Left colon (tissue), 2 donors: ENCODE measurements around the gene ATG2B. TPM values are rescaled to one million over a fixed set of nuclear protein-coding genes. Genes with fewer than 3 reads are reported as not detected.

Source experiments
- ATAC-seq: fragments of 200-7000 bp; cut with Tn5 transposase; one replicate; pipeline ENCODE4 v1.9.1; 2020; ENCODE audit warnings: mild to moderate bottlenecking, moderate library complexity
- DNase-seq, 2 donors: peaks; one replicate each; pipeline ENCODE4 v3.0.0-alpha.2; 2020
- intact Hi-C, 2 donors: fragments of 100-400 bp; cut with DNase I in 1 of 2; cut with micrococcal nuclease in 1 of 2; formaldehyde crosslinking; loops; one replicate each; pipeline versions ENCODE4 v1.11.2 to v1.14.0; 2022; cut with DNase I, micrococcal nuclease
- long read RNA-seq: library from polyadenylated mRNA; unstranded; transcript quantifications from one replicate; pipeline ENCODE4 v2.0.0, GENCODE V29; 2021
- total RNA-seq, 2 donors: library from RNA; stranded (reverse); fragmentation: NEBNext Ultra II Directional; extraction: Animal tissue kit (Norgen Biotek cat#: 25700); gene quantifications; one replicate each; pipeline ENCODE4 v1.2.1, GENCODE V29; 2021
- donor health status: DM: no; HTN: no; CAD: no.
- donor health status: DM: yes; HTN: yes; CAD: no.

The ATG2B gene, protein sequence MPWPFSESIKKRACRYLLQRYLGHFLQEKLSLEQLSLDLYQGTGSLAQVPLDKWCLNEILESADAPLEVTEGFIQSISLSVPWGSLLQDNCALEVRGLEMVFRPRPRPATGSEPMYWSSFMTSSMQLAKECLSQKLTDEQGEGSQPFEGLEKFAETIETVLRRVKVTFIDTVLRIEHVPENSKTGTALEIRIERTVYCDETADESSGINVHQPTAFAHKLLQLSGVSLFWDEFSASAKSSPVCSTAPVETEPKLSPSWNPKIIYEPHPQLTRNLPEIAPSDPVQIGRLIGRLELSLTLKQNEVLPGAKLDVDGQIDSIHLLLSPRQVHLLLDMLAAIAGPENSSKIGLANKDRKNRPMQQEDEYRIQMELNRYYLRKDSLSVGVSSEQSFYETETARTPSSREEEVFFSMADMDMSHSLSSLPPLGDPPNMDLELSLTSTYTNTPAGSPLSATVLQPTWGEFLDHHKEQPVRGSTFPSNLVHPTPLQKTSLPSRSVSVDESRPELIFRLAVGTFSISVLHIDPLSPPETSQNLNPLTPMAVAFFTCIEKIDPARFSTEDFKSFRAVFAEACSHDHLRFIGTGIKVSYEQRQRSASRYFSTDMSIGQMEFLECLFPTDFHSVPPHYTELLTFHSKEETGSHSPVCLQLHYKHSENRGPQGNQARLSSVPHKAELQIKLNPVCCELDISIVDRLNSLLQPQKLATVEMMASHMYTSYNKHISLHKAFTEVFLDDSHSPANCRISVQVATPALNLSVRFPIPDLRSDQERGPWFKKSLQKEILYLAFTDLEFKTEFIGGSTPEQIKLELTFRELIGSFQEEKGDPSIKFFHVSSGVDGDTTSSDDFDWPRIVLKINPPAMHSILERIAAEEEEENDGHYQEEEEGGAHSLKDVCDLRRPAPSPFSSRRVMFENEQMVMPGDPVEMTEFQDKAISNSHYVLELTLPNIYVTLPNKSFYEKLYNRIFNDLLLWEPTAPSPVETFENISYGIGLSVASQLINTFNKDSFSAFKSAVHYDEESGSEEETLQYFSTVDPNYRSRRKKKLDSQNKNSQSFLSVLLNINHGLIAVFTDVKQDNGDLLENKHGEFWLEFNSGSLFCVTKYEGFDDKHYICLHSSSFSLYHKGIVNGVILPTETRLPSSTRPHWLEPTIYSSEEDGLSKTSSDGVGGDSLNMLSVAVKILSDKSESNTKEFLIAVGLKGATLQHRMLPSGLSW (N-terminal part only)
- 10 to 100 TPM; 17.9 to 19.5 TPM for total RNA-seq
- long read RNA-seq, partial matches to known transcripts = 2 of 2 reads
- long read RNA-seq, other reads (novel, unspliced or antisense) = 0 of 2 reads

DNA sequence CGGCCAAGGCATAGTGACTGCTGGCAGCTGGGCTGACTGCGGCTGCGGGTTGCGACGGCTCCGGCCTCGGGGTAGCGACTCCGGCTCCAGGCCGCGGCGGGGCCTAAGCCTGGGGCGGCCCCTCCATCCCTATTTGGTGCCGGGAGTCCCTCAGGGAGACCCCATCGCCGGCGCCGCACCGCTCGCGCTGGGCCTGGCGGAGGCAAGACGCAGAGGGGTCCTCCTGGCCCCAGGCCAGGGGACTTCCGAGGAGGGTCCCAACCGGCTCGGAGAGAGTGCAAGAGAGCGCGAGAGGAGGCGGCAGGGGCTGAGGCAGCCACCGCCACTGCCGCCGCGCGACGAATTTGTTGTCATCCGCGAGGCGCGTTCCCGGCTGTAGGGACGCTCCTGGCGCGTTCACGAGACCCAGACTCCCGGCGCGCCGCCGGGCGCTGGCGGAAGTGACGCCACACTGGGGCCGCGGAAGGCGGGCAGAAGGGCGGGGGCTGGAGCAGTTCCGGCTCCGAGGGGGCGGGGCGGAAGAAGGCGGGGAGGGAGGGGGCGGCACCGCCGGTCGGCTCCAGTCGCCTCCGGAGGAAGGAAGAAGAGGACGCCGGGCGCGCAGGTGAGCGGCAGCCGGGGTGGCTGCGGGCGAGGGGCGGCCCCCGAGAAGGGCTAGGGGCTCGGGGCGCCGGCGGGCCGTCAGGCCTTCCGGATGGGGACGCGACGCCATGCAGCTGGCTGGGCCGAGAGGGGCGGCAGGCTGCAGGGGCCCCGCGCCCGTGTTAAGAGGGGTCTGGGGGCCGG lies at the start of gene ATG2B, which contains the start of gene GSKIP:
TSS of gene ATG2B (minus strand) at position 377 of the 786 bp plus-strand sequence. CDS start at position 12, 365 bp downstream.
TSS of gene GSKIP (plus strand) at position 562 of the 786 bp plus-strand sequence. CDS start 18,722 bp downstream, outside the sequence.
- ATAC-seq (peak; percentile 78), DNase-seq (peak; percentile 93 to 97)
- intact Hi-C loops = no loop called here

DNA sequence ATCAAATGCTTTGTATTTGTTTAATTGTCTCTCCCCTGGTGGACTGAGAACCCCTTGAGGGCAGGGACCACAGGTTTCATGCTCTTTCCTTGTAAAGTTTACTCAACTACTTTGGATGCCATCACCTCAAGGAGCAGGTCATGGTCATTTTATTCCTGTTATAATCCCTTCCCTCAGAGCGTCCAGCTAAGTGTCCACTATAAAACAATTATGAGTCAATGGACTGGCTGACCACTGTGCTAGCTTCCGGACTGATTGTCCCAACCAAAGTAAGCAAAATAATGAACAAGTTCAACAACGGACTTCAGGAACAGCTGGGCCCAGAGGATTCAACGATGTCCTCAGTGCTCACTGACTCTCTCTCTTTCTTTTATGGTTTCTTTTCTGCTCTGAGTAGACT lies 47.0 kb upstream of the ATG2B start:
- DNase-seq = no peak
- intact Hi-C loops = no loop called here
- ATAC-seq = no peak

DNA sequence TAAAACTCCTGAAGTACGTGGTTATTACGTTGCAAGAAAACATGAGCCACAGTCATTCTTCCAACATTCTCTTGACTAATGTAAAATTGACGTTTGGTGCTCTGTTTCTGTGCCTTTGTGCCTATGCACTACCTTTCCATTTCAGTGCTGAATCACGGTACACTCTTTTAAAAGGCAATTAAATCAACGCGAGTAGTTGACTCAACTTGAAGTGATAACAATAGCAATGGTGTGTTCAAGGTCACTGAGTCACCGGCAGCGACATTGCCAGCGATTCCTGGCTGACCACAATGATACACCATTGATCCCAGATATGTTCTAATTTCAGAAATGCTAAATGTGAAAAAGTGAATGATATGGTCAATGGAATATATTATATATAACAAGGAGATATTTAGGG lies 46.6 kb upstream of the ATG2B start:
- intact Hi-C loops = no loop called here
- DNase-seq (no peak), ATAC-seq (no peak)

DNA sequence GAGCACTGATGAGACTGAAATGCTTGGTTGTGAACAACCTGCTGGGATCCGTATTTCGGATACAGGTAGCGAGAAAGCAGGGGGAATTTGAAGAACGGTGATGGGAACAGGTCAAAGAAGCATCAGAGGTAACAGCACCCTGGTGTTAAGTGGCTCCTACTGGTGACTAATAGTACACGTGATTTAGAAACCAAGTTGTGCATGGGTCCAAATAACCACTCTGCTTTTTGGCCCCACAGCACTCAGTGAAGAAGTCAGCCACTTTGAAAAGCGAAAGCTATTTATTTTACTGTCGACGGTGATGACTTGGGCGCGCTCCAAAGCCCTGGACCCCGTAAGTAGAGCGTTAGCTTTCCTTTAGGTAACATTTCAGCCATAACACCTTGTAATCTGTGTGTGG lies 45.5 kb upstream of the ATG2B start:
- intact Hi-C loops = no loop called here
- ATAC-seq (no peak), DNase-seq (no peak)

DNA sequence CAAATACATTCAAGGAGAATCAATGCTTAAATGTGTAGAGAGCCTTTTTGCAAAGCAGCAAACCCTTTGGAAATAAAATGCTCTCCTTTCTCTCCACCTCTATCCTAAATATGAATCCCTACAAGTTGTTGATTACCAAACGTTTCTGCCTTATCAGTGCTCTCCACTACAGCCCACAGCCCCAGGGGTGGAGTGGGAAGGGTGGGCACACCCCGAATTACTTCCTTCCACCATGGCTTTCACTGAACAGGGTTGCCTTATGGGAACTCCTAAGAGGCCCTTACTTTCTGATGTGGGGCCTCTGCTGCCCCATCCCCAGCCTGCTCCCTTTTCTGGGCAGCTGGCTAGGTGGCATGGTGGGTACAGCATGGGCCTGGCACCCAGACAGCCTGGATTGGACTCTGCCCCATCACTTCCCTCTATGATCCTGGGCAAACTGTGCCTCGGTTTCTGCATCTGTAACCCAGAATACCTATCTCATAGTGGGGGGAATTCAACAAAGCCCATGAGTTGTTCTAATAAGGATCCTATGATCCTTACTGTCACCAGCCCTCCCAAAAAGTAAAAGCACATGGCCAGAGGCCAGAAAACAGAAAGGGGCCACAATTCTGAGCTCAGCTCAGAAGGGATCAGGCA lies 44.9 kb upstream of the ATG2B start:
- intact Hi-C loops = no loop called here
- ATAC-seq (no peak), DNase-seq (no peak)

DNA sequence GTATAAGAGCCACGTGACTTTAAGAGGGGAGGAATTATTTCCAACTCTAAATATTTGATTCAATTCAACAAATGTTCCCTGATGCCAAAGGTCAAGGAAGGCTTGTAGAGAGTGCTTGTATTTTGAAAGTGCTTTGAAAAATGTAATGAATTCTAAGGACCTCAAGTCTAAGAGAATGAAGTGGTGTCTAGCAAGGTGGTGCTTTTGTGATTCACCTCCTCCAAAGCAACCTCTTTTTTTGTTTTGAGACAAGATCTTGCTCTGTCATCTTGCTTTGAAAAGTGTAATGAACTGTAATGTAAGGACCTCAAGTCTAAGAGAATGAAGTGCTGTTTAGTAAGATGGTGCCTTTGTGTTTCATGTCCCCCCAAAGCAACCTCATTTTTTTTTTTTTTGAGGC lies 42.5 kb upstream of the ATG2B start:
- intact Hi-C loops = no loop called here
- no peak for DNase-seq
- ATAC-seq = no peak

DNA sequence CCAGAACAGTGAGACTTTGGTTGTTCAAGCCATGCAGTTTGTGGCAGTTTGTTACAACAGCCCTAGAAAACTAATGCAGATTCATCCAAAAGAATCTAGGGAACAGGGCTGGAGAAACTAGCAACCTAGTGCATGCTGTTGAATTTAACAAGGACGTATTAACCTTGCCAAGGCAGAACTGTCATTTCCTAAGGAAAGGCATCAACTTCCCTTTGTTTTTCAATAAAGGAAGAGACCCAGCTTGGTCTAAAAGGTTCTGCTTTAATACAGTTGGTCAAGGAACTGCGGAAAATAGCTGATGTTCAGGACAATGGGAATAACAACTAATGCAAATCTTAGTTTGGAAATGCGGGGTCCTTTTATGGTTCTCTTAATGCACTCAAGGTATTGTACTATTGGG lies 40.3 kb upstream of the ATG2B start:
- intact Hi-C loops = no loop called here
- ATAC-seq = no peak
- no peak for DNase-seq

DNA sequence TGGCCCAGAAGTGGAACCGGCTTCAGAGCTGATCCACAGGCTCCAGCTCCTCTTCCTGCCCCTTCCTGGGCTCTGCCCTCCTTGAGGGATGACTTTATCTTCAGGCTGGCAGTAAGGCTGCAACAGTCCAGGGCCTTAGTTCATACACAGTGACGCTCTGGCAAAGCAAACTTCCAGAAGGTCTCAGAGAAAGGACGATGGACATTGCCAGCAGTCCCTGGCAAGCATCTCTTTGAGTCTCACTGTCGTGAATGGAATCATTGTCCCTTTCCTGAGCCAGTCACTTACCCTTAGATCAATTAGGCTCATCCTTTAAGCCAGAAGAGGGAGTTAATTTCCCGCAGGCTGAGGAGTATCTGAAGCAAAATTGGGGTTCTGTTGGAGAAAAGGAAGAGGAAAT lies 37.4 kb upstream of the ATG2B start:
- DNase-seq = no peak
- intact Hi-C loops = no loop called here
- no peak for ATAC-seq

DNA sequence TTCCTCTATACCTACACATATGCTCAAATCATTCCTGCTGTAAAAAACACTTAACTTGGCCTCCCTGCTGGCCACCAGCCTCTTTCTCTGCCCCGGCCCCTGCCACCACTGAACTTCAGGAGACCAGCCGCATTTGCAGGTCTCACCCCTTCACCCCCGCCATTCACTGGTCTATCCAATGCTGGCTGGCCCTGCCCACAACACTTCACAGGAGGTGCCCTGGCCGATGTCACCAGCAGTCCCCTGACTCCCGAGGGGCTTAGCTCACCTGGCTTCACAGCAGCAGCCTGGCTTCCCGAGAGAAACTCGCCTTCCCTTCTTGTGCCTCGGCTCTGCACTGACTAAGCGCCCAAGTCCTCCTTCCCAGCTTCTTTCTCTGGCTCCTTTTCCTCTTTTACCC lies 36.3 kb upstream of the ATG2B start:
- intact Hi-C loops = no loop called here
- ATAC-seq (no peak), DNase-seq (no peak)

DNA sequence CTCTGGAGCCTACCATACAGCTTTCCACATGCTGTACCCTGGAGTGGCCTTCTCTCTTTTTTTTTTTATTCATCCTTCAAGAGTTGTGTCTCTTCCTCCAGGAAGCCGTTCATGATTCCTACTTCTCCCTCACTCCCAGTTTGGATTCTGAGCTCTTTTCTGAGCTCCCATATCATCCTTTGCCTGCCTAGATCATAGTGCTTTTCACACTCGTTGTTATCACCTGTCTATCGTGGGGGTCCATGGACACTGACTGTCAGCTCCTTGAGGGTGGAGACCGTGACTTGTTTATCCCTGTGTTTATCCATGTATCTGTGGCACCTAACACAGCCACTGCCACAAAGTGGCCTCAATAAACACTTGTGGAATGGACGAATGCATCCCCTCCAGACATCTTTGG lies 35.8 kb upstream of the ATG2B start:
- DNase-seq = no peak
- intact Hi-C loops = no loop called here

DNA sequence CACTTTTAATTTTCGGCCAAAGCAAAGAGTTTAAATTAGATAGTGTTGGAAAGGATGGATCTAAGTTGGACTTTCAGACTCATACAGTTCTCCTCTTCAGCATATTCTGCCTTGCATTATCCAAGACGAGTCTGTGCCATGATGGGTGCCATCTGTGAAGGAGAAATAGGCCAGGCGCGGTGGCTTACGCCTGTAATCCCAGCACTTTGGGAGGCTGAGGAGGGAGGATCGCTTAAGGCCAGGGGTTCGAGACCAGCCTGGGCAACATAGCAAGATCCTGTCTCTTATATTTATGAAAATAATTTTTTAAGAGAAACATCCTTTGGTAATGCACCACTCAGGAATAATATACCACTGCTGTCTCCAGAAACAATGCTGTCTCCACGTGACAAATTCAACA lies 35.3 kb upstream of the ATG2B start:
- DNase-seq (no peak), ATAC-seq (no peak)
- intact Hi-C loops = no loop called here

More for the DNA sequence above, 35.8 kb upstream of the ATG2B start:
- no peak for ATAC-seq

DNA sequence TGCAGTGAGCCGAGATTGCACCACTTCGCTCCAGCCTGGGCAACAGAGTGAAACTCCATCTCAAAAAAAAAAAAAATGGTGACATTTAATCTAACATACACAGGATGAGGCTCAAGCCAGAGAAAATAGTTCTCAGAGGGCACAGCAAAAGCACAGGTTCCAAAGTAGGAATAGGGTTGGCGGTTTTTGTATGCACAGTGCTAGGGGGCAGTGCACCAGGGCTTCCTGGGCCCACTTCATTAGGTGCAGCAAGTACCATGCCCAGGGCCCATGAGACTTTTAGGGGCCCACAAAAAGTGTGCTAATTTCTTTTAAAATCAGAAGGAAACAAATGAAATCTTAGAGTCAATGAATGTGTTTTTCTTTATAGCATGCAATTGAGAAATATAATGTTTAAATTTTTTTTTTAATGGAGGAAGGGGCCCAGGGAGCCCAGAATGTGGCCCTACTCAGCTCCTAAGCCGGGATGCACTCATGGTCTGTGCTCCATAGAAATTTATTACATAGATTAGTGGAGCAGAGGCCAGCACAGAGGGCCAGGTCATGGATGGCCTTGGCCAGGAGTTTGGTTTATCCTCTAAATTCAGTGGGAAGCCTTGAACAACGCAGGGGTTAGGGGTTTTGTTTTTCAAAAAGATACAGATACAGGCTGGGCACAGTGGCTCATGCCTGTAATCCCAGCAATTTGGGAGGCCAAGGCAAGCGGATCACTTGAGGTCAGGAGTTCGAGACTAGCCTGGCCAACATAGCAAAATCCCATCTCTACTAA lies 31.1 kb upstream of the ATG2B start:
- intact Hi-C loops = no loop called here
- no peak for ATAC-seq
- DNase-seq = no peak

DNA sequence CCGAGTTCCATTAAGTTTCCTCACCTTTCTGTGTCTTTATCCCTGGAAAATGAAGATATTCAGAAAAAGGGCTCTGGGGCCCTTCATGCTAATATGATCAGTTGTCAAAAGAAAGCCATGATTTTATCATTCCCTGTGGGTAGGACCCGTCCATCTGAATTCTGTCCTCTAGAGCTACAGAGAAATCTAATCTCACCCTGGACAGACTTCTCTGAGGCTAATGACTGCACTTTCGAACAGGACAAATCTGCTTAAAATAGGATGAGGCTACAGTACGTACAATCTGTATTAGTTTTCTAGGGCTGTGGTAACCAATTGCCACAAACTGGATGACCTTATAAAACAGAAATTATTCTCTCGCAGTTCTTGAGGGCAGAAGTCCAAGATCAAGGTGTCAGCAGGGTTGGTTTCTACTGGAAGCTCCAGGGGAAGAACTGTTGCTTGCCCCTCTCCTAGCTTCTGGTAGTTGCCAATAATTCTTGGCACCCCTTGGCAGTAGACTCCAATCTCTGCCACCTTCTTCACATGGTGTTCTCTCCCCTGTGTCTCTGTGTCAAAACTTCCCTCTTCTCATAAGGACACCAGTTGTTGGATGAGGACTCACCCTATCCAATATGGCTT lies 30.0 kb upstream of the ATG2B start:
- DNase-seq (no peak), ATAC-seq (no peak)
- intact Hi-C loops = no loop called here

DNA sequence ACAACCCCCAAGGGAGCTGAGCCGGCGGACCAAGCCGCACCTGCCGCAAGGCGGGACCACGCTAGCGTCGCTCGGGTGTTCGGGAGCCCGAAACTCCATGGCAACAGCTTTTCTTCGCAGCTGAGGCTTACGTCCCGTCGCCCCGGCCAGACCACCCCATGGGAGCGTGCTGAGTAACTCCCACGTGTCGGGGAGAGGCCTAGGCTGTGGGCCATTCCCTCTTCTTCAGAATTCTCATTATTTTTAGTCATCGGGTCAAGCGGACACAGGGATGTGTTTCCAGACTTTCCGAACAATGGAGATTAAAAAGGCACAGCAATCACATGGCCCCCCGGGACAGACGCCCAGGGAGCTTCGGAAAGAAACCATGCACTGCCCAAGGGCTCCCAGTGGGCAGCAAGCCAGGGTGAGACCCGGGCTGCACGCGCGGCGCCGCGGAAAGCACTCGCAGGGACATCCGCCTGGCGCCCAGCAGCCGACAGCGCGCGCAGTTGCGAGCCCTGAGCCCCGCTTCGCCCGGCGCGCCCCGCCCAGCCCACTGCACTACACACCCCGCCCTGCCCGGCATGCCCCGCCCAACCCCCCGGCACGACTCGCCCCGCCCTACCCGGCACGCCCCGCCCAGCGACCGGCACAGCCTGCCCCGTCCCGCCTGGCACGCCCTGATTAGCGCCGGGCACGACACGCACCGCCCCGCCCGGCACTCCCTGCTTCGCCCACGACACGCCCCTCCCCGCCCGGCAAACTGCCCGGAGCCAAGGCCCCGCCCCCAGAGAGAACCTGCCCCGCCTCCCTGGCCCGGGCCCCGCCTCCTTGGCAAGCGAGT lies 28.4 kb upstream of the ATG2B start:
- intact Hi-C loops = no loop called here
- peak; percentile 97 to 98 for DNase-seq
- ATAC-seq = peak; percentile 93

DNA sequence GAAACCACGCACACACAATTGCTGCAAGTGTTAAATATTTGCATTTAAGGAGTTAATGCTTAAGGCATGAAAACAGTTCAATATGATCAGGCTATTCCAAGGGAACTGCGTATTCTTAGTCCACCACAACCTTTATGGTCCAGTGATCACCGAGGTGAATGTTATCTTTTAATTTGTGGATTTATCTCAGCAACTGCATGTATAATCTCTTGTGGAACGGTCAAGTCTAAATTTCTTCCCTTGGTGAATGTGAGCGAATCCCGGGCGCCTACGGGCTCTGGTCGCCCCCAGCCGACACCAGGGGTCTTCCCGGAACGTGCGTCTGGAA lies 27.8 kb upstream of the ATG2B start:
- intact Hi-C loops = no loop called here
- DNase-seq (no peak), ATAC-seq (no peak)

DNA sequence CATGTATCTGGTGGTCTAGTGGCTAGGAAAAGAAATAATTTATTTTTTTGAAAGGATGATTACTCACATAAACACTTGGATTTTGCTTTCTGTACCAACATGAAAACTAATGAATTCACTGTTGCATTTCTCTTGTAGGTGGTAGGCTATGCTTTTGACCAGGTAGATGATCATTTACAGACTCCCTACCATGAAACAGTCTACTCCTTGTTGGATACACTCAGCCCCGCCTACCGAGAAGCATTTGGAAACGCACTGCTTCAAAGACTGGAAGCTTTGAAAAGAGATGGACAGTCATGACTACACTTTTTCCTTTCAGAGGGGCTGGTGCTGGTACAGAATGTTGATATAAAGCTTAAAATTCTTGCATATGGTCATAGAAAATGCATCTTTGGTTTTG lies 22.2 kb upstream of the ATG2B start:
- no peak for ATAC-seq
- intact Hi-C loops = no loop called here
- no peak for DNase-seq
